HEK293 (cell line): Measurements from ENCODE around the gene HIC1.

ENCODE experiments used
- FEZF1 ChIP-seq: fragments of 450-650 bp; formaldehyde crosslinking; IDR thresholded peaks from 2 replicates; pipeline ENCODE4 v1.5.1; 2016; ENCODE audit warnings: missing biosample characterization, missing genetic modification characterization
- GLI2 ChIP-seq: fragments of 450-650 bp; formaldehyde crosslinking; IDR thresholded peaks from 2 replicates; pipeline ENCODE4; 2017; ENCODE audit warnings: missing biosample characterization, missing genetic modification characterization, low read depth, borderline replicate concordance
- KLF8 ChIP-seq: fragments of 450-650 bp; formaldehyde crosslinking; IDR thresholded peaks from 2 replicates; pipeline ENCODE4 v1.5.1; 2016; ENCODE audit warnings: missing biosample characterization, missing genetic modification characterization
- PRDM1 ChIP-seq: fragments of 450-650 bp; formaldehyde crosslinking; IDR thresholded peaks from 2 replicates; pipeline ENCODE4; 2016; ENCODE audit warnings: missing biosample characterization, missing genetic modification characterization
- RBAK ChIP-seq: fragments of 450-650 bp; formaldehyde crosslinking; IDR thresholded peaks from 2 replicates; pipeline ENCODE4 v1.5.1; 2016; ENCODE audit warnings: missing biosample characterization, missing genetic modification characterization
- YY2 ChIP-seq: fragments of 450-650 bp; formaldehyde crosslinking; IDR thresholded peaks from 2 replicates; pipeline ENCODE4 v1.5.1; 2016; ENCODE audit warnings: missing biosample characterization, missing genetic modification characterization
- ZBTB49 ChIP-seq: fragments of 450-650 bp; formaldehyde crosslinking; IDR thresholded peaks from 2 replicates; pipeline ENCODE4 v1.5.1; 2016; ENCODE audit warnings: missing biosample characterization, missing genetic modification characterization, low read depth
- ZNF112 ChIP-seq: fragments of 450-650 bp; formaldehyde crosslinking; IDR thresholded peaks from 2 replicates; pipeline ENCODE4 v1.5.0; 2017; ENCODE audit warnings: missing biosample characterization, missing genetic modification characterization
- ZNF114 ChIP-seq: fragments of 450-650 bp; formaldehyde crosslinking; IDR thresholded peaks from 2 replicates; pipeline ENCODE4 v1.5.0; 2017; ENCODE audit warnings: missing biosample characterization, missing genetic modification characterization
- ZNF140 ChIP-seq: fragments of 450-650 bp; formaldehyde crosslinking; IDR thresholded peaks from 2 replicates; pipeline ENCODE4 v1.5.1; 2016; ENCODE audit warnings: missing biosample characterization, missing genetic modification characterization
- ZNF146 ChIP-seq: fragments of 450-650 bp; formaldehyde crosslinking; IDR thresholded peaks from 2 replicates; pipeline ENCODE4 v1.5.1; 2016; ENCODE audit warnings: missing biosample characterization, missing genetic modification characterization
- ZNF26 ChIP-seq: fragments of 450-650 bp; formaldehyde crosslinking; IDR thresholded peaks from 2 replicates; pipeline ENCODE4 v1.5.1; 2016; ENCODE audit warnings: missing biosample characterization, missing genetic modification characterization
- ZNF335 ChIP-seq: fragments of 450-650 bp; formaldehyde crosslinking; conservative IDR thresholded peaks from 2 replicates; pipeline ENCODE4 v1.5.1; 2016; ENCODE audit warnings: missing biosample characterization, missing genetic modification characterization
- ZNF398 ChIP-seq: fragments of 450-650 bp; formaldehyde crosslinking; IDR thresholded peaks from 2 replicates; pipeline ENCODE4 v1.5.1; 2017; ENCODE audit warnings: missing biosample characterization, missing genetic modification characterization
- ZNF530 ChIP-seq: fragments of 450-650 bp; formaldehyde crosslinking; IDR thresholded peaks from 2 replicates; pipeline ENCODE4 v1.5.1; 2016; ENCODE audit warnings: low read depth, missing biosample characterization, missing genetic modification characterization
- ZNF621 ChIP-seq: fragments of 450-650 bp; formaldehyde crosslinking; IDR thresholded peaks from 2 replicates; pipeline ENCODE4 v1.5.1; 2017; ENCODE audit warnings: missing biosample characterization, missing genetic modification characterization
- ZNF626 ChIP-seq: fragments of 450-650 bp; sonication (Bioruptor Pico); formaldehyde crosslinking; IDR thresholded peaks from 2 replicates; pipeline ENCODE4 v1.5.1; 2018; ENCODE audit warnings: missing biosample characterization, missing genetic modification characterization, inconsistent platforms
- ZNF76 ChIP-seq: fragments of 450-650 bp; formaldehyde crosslinking; IDR thresholded peaks from 2 replicates; pipeline ENCODE4; 2016; ENCODE audit warnings: low read depth, missing biosample characterization, missing genetic modification characterization, borderline replicate concordance
- ZSCAN18 ChIP-seq: fragments of 450-650 bp; formaldehyde crosslinking; IDR thresholded peaks from 2 replicates; pipeline ENCODE4 v1.5.1; 2016; ENCODE audit warnings: missing biosample characterization, missing genetic modification characterization
- ZSCAN30 ChIP-seq: fragments of 450-650 bp; IDR thresholded peaks from 2 replicates; pipeline ENCODE4 v1.5.1; 2018; ENCODE audit warnings: missing biosample characterization, mild to moderate bottlenecking, missing genetic modification characterization, moderate library complexity
- ZXDB ChIP-seq: fragments of 450-650 bp; formaldehyde crosslinking; IDR thresholded peaks from 2 replicates; pipeline ENCODE4 v1.5.1; 2016; ENCODE audit warnings: missing biosample characterization, missing genetic modification characterization
- TF ChIP-seq, protein P1 (sequence below): fragments of 450-650 bp; formaldehyde crosslinking; IDR thresholded peaks from 2 replicates; pipeline ENCODE4 v1.5.1; 2017; ENCODE audit warnings: missing biosample characterization, missing genetic modification characterization
- TF ChIP-seq, protein P2 (sequence below): fragments of 450-650 bp; formaldehyde crosslinking; conservative IDR thresholded peaks from 2 replicates; pipeline ENCODE4 v1.5.1; 2016; ENCODE audit warnings: low read depth, missing biosample characterization, missing genetic modification characterization
- TF ChIP-seq, protein P3 (sequence below): fragments of 450-650 bp; formaldehyde crosslinking; IDR thresholded peaks from 2 replicates; pipeline ENCODE4 v1.5.1; 2016; ENCODE audit warnings: missing biosample characterization, missing genetic modification characterization, borderline replicate concordance

Gene HIC1

GRCh38 chr17:2041561-2042389 is 13.1 kb upstream of the HIC1 start, which contains the start of gene OVCA2 (continued):
- no peak for TF ChIP-seq RBAK (tag by site-specific recombination)
- peak; percentile 96 for TF ChIP-seq YY2 (tag by site-specific recombination)
- no peak for TF ChIP-seq GLI2 (tag by site-specific recombination)
- TF ChIP-seq ZNF140 (tag by site-specific recombination), result no peak
- no peak for TF ChIP-seq FEZF1 (tag by site-specific recombination)
- peak; percentile 83; the same call in 1 of the 2 replicates for TF ChIP-seq ZNF76
- TF ChIP-seq, protein P1, sequence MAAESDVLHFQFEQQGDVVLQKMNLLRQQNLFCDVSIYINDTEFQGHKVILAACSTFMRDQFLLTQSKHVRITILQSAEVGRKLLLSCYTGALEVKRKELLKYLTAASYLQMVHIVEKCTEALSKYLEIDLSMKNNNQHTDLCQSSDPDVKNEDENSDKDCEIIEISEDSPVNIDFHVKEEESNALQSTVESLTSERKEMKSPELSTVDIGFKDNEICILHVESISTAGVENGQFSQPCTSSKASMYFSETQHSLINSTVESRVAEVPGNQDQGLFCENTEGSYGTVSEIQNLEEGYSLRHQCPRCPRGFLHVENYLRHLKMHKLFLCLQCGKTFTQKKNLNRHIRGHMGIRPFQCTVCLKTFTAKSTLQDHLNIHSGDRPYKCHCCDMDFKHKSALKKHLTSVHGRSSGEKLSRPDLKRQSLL (tag by site-specific recombination), result peak; percentile 36; the same call in 1 of the 2 replicates
- peak; percentile 60 for TF ChIP-seq ZNF398 (tag by site-specific recombination)
- no peak for TF ChIP-seq ZBTB49 (tag by site-specific recombination)
- TF ChIP-seq ZSCAN30 (tag by site-specific recombination), result no peak
- no peak for TF ChIP-seq ZSCAN18 (tag by site-specific recombination)
- TF ChIP-seq ZXDB (tag by site-specific recombination), result peak; percentile 84
- TF ChIP-seq, protein P2, sequence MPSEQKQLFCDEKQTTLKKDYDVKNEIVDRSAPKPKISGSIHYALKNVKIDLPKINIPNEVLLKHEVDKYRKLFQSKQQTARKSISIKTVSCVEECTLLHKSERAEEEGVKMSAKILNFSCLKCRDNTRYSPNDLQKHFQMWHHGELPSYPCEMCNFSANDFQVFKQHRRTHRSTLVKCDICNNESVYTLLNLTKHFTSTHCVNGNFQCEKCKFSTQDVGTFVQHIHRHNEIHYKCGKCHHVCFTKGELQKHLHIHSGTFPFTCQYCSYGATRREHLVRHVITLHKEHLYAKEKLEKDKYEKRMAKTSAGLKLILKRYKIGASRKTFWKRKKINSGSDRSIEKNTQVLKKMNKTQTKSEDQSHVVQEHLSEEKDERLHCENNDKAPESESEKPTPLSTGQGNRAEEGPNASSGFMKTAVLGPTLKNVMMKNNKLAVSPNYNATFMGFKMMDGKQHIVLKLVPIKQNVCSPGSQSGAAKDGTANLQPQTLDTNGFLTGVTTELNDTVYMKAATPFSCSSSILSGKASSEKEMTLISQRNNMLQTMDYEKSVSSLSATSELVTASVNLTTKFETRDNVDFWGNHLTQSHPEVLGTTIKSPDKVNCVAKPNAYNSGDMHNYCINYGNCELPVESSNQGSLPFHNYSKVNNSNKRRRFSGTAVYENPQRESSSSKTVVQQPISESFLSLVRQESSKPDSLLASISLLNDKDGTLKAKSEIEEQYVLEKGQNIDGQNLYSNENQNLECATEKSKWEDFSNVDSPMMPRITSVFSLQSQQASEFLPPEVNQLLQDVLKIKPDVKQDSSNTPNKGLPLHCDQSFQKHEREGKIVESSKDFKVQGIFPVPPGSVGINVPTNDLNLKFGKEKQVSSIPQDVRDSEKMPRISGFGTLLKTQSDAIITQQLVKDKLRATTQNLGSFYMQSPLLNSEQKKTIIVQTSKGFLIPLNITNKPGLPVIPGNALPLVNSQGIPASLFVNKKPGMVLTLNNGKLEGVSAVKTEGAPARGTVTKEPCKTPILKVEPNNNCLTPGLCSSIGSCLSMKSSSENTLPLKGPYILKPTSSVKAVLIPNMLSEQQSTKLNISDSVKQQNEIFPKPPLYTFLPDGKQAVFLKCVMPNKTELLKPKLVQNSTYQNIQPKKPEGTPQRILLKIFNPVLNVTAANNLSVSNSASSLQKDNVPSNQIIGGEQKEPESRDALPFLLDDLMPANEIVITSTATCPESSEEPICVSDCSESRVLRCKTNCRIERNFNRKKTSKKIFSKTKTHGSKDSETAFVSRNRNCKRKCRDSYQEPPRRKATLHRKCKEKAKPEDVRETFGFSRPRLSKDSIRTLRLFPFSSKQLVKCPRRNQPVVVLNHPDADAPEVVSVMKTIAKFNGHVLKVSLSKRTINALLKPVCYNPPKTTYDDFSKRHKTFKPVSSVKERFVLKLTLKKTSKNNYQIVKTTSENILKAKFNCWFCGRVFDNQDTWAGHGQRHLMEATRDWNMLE (tag by site-specific recombination), result peak; percentile 49; the same call in 1 of the 2 replicates
- no peak for TF ChIP-seq ZNF114
- no peak for TF ChIP-seq ZNF146
- no peak for TF ChIP-seq ZNF26
- TF ChIP-seq ZNF621 (tag by site-specific recombination), result no peak
- TF ChIP-seq ZNF530 (tag by site-specific recombination), result no peak
- TF ChIP-seq, protein P3, sequence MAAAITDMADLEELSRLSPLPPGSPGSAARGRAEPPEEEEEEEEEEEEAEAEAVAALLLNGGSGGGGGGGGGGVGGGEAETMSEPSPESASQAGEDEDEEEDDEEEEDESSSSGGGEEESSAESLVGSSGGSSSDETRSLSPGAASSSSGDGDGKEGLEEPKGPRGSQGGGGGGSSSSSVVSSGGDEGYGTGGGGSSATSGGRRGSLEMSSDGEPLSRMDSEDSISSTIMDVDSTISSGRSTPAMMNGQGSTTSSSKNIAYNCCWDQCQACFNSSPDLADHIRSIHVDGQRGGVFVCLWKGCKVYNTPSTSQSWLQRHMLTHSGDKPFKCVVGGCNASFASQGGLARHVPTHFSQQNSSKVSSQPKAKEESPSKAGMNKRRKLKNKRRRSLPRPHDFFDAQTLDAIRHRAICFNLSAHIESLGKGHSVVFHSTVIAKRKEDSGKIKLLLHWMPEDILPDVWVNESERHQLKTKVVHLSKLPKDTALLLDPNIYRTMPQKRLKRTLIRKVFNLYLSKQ (tag by site-specific recombination), result no peak
- TF ChIP-seq PRDM1, result no peak
- TF ChIP-seq ZNF335, result peak; percentile 76
- TF ChIP-seq KLF8 (tag by site-specific recombination), result peak; percentile 85
- no peak for TF ChIP-seq ZNF112
- TF ChIP-seq ZNF626 (tag by site-specific recombination), result no peak
